ENCODE data around the gene PRKCA. TPM values are rescaled to one million over a fixed set of nuclear protein-coding genes. Genes with fewer than 3 reads are reported as not detected.

The PRKCA gene
- total and polyA plus RNA-seq, 2 experiments from 2014 or later: 6.4 to 35.4 TPM

DNA sequence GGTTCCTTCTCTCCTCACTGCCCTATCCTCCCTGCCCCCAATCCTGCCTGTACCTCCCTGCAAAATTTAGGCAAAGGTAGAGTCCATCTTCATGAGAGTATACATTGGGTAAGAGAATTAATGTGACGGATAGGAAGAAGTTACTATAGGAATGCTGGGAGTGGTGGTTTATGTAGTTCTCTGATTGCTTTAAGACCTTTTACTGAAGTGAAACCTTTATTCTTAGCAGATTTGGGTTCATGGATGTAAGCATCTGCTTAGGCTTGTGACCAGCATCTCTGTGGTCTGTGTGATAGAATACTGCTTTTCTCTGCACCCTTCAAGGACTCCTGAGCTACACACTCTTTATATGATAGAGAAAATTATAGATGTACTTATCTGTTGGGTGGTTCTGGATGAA, 127.3 kb downstream of the PRKCA start:
- no peak overlapping the region for H3K4me3 Mint-ChIP-seq
- no peak overlapping the region for H3K27ac ChIP-seq (ENCODE audit: low read depth)
- H3K4me1 Mint-ChIP-seq: peaks cover 27% of the 10 kb centered on the region
- H3K27me3 Mint-ChIP-seq (ENCODE audit: insufficient read depth, low read depth, poor library complexity): peaks cover 3% of the 10 kb centered on the region
- H4K20me1 ChIP-seq (replicated peaks; ENCODE audit: insufficient read depth): no peaks in the 10 kb centered on the region
- no peak overlapping the region for H3K4me2 ChIP-seq
- no peak for TF ChIP-seq ZNF331 (CRISPR knock-in tag; IDR thresholded peaks at IDR 0.05; ENCODE audit: low read depth)
- TF ChIP-seq, protein P1, sequence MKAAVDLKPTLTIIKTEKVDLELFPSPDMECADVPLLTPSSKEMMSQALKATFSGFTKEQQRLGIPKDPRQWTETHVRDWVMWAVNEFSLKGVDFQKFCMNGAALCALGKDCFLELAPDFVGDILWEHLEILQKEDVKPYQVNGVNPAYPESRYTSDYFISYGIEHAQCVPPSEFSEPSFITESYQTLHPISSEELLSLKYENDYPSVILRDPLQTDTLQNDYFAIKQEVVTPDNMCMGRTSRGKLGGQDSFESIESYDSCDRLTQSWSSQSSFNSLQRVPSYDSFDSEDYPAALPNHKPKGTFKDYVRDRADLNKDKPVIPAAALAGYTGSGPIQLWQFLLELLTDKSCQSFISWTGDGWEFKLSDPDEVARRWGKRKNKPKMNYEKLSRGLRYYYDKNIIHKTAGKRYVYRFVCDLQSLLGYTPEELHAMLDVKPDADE (IDR thresholded peaks at IDR 0.05): no peak
- TF ChIP-seq, protein P2, sequence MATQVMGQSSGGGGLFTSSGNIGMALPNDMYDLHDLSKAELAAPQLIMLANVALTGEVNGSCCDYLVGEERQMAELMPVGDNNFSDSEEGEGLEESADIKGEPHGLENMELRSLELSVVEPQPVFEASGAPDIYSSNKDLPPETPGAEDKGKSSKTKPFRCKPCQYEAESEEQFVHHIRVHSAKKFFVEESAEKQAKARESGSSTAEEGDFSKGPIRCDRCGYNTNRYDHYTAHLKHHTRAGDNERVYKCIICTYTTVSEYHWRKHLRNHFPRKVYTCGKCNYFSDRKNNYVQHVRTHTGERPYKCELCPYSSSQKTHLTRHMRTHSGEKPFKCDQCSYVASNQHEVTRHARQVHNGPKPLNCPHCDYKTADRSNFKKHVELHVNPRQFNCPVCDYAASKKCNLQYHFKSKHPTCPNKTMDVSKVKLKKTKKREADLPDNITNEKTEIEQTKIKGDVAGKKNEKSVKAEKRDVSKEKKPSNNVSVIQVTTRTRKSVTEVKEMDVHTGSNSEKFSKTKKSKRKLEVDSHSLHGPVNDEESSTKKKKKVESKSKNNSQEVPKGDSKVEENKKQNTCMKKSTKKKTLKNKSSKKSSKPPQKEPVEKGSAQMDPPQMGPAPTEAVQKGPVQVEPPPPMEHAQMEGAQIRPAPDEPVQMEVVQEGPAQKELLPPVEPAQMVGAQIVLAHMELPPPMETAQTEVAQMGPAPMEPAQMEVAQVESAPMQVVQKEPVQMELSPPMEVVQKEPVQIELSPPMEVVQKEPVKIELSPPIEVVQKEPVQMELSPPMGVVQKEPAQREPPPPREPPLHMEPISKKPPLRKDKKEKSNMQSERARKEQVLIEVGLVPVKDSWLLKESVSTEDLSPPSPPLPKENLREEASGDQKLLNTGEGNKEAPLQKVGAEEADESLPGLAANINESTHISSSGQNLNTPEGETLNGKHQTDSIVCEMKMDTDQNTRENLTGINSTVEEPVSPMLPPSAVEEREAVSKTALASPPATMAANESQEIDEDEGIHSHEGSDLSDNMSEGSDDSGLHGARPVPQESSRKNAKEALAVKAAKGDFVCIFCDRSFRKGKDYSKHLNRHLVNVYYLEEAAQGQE (IDR thresholded peaks at IDR 0.05; ENCODE audit: unreplicated experiment): no peak
- no peaks in the 10 kb centered on the region; the same call in 2 of the 3 replicates for H3K9me3 Mint-ChIP-seq
- no peak overlapping the region for H2AFZ ChIP-seq
- H3K36me3 Mint-ChIP-seq (ENCODE audit: low read depth): no peaks in the 10 kb centered on the region
- no peak for DNase-seq (ENCODE audit: low spot score)
- H3K36me3 ChIP-seq (ENCODE audit: insufficient read depth): no peaks in the 10 kb centered on the region
- ATAC-seq: no peak
- H3K27ac Mint-ChIP-seq: no peak overlapping the region
- H3F3A ChIP-seq (replicated peaks; ENCODE audit: low read depth): no peaks in the 10 kb centered on the region
- 0 out of 2 replicates have a peak, but pooled peaks cover 4% of the 10 kb centered on the region for H3K9me2 ChIP-seq (ENCODE audit: insufficient read depth)
- peaks cover 11% of the 10 kb centered on the region for H3K79me2 ChIP-seq (replicated peaks; ENCODE audit: insufficient read depth)
- H3K27me3 ChIP-seq (ENCODE audit: insufficient read depth): no peaks in the 10 kb centered on the region
- no peak overlapping the region for H3K4me3 ChIP-seq
- H3K4me1 ChIP-seq (ENCODE audit: insufficient read depth): no peaks in the 10 kb centered on the region

DNA sequence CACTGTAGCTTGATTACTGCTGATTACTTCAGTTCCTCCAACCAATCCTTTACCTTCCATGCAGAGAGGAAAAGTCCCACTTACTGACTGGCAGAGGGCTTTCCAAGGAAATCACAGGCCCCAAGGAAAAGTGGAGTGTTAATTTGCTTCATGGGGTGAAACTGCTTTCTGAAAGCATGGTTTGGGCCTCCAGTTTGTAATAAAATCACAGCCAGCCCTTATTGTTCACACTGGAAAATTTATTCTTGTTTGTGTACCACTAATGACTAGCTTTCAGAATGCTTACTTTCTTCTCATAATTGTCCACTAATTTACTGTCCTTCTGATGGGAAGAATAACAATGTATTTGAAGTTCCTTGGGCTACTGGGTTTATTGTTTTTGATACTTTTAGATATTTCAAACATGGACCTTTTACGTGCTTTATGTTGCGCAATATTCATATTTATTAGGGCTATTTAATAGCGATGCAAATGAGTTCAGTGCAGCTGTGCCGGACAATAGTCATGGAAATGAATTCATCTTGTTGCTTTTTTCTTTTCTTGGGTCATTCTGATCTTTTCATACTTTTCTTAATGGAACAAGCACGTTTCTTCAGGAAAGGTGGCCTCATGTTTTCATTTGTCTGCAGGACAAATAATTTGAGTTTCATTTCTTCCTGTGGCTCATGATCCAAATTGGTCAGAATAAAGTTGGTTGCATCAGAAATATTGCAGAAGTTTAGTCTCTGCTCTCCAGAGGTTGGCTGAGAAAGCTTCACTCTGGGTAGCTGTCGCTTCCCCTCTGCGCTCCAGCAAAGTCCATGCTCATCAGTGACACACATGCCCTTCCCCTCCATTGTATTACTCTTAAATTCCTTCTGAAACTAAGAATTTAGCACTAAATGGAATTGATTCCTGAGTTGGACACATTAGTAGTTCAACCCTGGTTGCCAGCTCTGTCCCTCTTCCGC, 128.7 kb downstream of the PRKCA start:
- Histone ChIP-seq H3K4me2 (no peak overlapping the region), H3K27ac (ENCODE audit: low read depth) (no peak overlapping the region), H3K36me3 (ENCODE audit: insufficient read depth) (no peaks in the 10 kb centered on the region), H3K4me1 (ENCODE audit: insufficient read depth) (no peaks in the 10 kb centered on the region; the same call in 1 of the 2 replicates), H3K4me3 (no peak overlapping the region), H3K9me2 (ENCODE audit: insufficient read depth) (peaks cover 7% of the 10 kb centered on the region; the same call in 1 of the 2 replicates), H3K27me3 (ENCODE audit: insufficient read depth) (no peaks in the 10 kb centered on the region), H2AFZ (no peak overlapping the region), H3K79me2 (replicated peaks; ENCODE audit: insufficient read depth) (peaks cover 11% of the 10 kb centered on the region), H3F3A (replicated peaks; ENCODE audit: low read depth) (no peaks in the 10 kb centered on the region), H4K20me1 (replicated peaks; ENCODE audit: insufficient read depth) (no peaks in the 10 kb centered on the region)
- no peak overlapping the region for H3K27ac Mint-ChIP-seq
- H3K27me3 Mint-ChIP-seq (ENCODE audit: insufficient read depth, low read depth, poor library complexity): peaks cover 3% of the 10 kb centered on the region
- H3K9me3 Mint-ChIP-seq: no peaks in the 10 kb centered on the region; the same call in 2 of the 3 replicates
- peaks cover 19% of the 10 kb centered on the region for H3K4me1 Mint-ChIP-seq
- DNase-seq (ENCODE audit: low spot score) (no peak), ATAC-seq (no peak)
- no peaks in the 10 kb centered on the region for H3K36me3 Mint-ChIP-seq (ENCODE audit: low read depth)
- no peak overlapping the region for H3K4me3 Mint-ChIP-seq
- TF ChIP-seq, protein P2 (IDR thresholded peaks at IDR 0.05; ENCODE audit: unreplicated experiment): no peak
- TF ChIP-seq NANOG (IDR thresholded peaks at IDR 0.05; ENCODE audit: borderline replicate concordance): no peak
- TF ChIP-seq JUNB (IDR thresholded peaks at IDR 0.05; ENCODE audit: unreplicated experiment): no peak
- TF ChIP-seq EZH2phosphoT487 (IDR thresholded peaks at IDR 0.05; ENCODE audit: unreplicated experiment): no peak
